Measurements from ENCODE around the gene CEP170.

CEP170 gene

DNA sequence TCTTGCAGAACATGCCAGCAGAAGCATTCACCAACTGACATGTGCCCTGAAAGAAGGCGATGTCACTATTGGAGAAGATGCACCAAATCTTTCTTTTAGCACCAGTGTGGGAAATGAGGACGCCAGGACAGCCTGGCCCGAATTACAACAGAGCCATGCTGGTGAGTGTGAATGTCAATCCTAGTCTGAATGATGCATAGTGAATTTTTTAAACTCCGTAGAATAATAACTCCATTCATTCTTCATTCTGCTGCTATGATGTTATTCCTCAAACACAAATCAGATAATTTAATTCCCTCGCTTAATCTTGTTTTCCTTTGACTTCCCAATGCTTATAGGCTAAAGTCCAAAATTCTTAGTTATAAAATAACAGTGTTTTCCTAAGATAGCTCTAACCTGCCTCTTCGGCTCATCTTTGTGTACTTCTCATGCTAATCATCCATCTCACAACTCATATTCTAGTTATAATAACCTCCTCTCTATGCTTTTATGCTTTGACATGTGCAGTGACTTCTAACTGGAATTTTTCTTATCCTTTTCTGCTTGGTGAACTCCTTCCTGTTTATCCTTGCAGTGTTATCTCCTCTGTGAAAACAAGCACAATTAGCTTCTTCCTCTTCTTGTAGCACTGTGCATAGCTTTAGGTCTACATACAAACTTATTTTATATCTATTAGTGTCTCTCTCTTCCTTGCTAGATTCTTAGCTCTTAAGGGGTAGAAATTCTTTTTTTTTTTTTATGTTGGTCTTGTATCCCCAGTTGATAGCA is 15.2 kb upstream of the CEP170 start:
- no peak overlapping the region for H3K4me3 ChIP-seq (ENCODE audit: control insufficient read depth, low read depth, low read length)
- no peak for TF ChIP-seq CTCF (IDR thresholded peaks at IDR 0.05; ENCODE audit: control insufficient read depth, insufficient read depth, low read depth, low read length, missing control alignments)
- DNase-seq (ENCODE audit: low read depth), result no peak

DNA sequence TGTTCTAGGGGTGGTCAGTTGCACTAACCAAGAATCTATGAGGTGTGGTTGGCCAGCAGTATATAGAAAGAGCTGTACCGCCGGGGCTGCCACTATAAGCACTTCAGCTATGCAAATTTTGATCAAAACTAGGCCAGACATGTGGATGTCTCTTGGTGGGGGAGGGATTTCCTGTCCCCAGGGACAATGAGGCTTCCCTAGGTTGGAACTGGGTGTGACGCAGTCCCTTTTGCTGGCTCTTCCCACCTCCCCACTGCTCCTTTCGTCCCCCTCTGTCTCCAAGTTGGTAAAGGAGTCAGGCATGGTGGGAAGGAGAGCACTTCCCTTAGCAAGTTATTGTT is 14.3 kb upstream of the CEP170 start:
- DNase-seq (ENCODE audit: low read depth), result no peak
- TF ChIP-seq CTCF (IDR thresholded peaks at IDR 0.05; ENCODE audit: control insufficient read depth, insufficient read depth, low read depth, low read length, missing control alignments), result no peak
- no peak overlapping the region for H3K4me3 ChIP-seq (ENCODE audit: control insufficient read depth, low read depth, low read length)

DNA sequence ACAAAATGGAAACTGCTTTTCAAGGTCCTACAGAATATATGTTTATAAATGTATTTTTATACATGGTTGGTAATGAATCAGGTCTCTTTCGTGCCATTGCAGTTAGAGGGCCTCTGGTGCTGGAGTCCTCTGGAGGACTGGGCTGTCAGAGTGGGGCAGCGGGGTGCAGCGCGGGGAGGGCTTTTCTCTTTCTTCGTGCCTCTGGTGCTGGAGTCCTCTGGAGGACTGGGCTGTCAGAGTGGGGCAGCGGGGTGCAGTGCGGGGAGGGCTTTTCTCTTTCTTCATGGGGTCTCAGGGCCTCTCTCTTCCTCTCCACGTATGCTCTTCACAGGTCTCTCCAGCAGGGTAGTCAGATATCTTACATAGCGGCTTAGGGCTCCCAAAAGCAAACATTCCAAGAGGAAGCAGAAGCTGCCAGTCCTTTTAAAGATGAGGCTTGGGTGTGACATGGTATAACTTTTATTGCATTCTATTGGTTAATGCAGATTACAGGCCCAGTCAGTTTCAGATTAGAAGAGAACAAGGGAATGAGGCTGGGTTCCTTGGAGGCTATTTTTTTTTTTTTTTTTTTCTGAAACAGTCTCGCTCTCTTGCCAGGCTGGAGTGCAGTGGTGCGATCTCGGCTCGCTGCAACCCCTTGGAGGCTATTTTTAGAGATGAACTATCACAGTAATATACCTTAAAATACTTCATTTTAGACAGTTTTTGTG is 13.8 kb upstream of the CEP170 start:
- DNase-seq (ENCODE audit: low read depth), result no peak
- TF ChIP-seq CTCF (IDR thresholded peaks at IDR 0.05; ENCODE audit: control insufficient read depth, insufficient read depth, low read depth, low read length, missing control alignments), result no peak
- no peak overlapping the region for H3K4me3 ChIP-seq (ENCODE audit: control insufficient read depth, low read depth, low read length)

DNA sequence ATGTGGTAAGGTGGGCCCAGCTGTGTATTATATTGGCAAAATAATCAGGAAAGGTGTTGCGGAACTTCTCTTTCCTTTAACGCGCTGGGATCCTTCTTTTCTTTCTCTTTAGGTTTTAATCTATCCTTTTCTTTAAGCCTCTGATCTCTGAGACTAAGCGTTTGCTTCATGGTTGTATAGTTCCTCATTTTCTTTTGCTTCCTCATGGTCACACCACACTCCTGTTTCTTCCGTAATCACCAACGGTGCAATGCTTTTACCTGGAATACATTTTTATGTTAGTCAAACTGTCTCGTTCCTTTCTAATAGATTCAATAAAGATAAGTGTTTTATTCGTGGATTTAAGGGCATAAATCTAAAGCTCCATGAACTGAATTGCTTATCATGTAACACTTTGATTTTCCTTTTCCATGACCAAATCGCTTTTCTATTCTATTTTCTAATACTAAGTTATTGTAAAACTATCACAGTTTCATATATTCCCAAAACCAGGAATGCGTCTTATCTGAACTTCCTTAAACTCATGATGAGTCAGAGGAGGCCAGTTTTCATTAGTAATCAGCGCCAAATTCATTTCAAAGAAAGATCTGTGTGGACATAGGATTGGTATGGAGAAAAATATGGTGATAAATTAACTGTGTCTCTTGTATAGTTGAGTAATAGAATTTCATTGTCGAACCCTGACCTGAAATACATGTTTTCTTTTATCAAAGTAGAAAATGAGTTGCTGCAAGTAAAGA is 13.0 kb upstream of the CEP170 start:
- no peak for TF ChIP-seq CTCF (IDR thresholded peaks at IDR 0.05; ENCODE audit: control insufficient read depth, insufficient read depth, low read depth, low read length, missing control alignments)
- no peak overlapping the region for H3K4me3 ChIP-seq (ENCODE audit: control insufficient read depth, low read depth, low read length)
- DNase-seq (ENCODE audit: low read depth), result peak; percentile 81

GRCh38 chr1:243267471-243267880 is 12.4 kb upstream of the CEP170 start:
- no peak for DNase-seq (ENCODE audit: low read depth)
- H3K4me3 ChIP-seq (ENCODE audit: control insufficient read depth, low read depth, low read length), result no peak overlapping the region
- no peak for TF ChIP-seq CTCF (IDR thresholded peaks at IDR 0.05; ENCODE audit: control insufficient read depth, insufficient read depth, low read depth, low read length, missing control alignments)

DNA sequence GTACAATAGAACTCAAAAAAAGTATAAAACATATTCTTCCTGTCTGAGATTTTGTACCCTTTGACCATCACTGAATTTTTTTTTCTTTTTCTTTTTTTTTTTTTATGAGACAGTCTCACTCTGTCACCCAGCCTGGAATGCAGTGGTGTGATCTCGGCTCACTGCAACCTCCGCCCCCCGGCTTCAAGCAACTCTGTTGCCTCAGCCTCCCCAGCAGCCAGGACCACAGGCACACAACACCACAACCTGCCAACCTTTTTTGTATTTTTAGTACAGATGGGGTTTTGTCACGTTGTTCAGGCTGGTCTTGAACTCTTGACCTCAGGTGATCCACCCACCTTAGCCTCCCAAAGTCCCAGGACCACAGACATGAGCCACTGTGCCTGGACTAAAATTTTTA is 11.2 kb upstream of the CEP170 start:
- TF ChIP-seq CTCF (IDR thresholded peaks at IDR 0.05; ENCODE audit: control insufficient read depth, insufficient read depth, low read depth, low read length, missing control alignments), result no peak
- no peak for DNase-seq (ENCODE audit: low read depth)
- no peak overlapping the region for H3K4me3 ChIP-seq (ENCODE audit: control insufficient read depth, low read depth, low read length)
